Osteoblast (primary cell): ENCODE results near the gene ANO2. TPM values are rescaled to one million over a fixed set of nuclear protein-coding genes. Genes with fewer than 3 reads are reported as not detected.
A peak's percentile ranks its signal among the peaks of the same experiment; 100 is the strongest.

ENCODE experiments used
- DNase-seq: peaks from one replicate; pipeline ENCODE4 v3.0.0; 2011; ENCODE audit warnings: low spot score, mixed read lengths; ENCODE audit not compliant: insufficient read length; ENCODE audit errors: missing footprints
- H2AFZ ChIP-seq: 2 replicates; pipeline ENCODE4 v1.6.0; 2011; ENCODE audit warnings: mild to moderate bottlenecking, low read length
- H3K27ac ChIP-seq: 2 replicates; pipeline ENCODE4 v1.5.1; 2011; ENCODE audit warnings: mild to moderate bottlenecking, low read depth, low read length, moderate library complexity
- H3K27me3 ChIP-seq: 2 replicates; pipeline ENCODE4 v1.6.0; 2012; ENCODE audit warnings: mild to moderate bottlenecking, control low read depth, inconsistent platforms, low read length, moderate library complexity; ENCODE audit not compliant: insufficient read depth
- H3K36me3 ChIP-seq: 2 replicates; pipeline ENCODE4 v1.5.1; 2011; ENCODE audit warnings: mild to moderate bottlenecking, low read length, control low read depth, moderate library complexity; ENCODE audit not compliant: insufficient read depth
- H3K4me1 ChIP-seq: 2 replicates; pipeline ENCODE4 v1.5.1; 2011; ENCODE audit warnings: mild to moderate bottlenecking, low read length, control low read depth, moderate library complexity; ENCODE audit not compliant: insufficient read depth
- H3K4me2 ChIP-seq: 2 replicates; pipeline ENCODE4 v1.6.0; 2011; ENCODE audit warnings: mild to moderate bottlenecking, low read length; ENCODE audit not compliant: insufficient read depth
- H3K4me3 ChIP-seq: fragments of 200-600 bp; sonication (generic); 3 replicates; pipeline ENCODE4 v1.5.1; 2012; ENCODE audit warnings: mild to moderate bottlenecking, low read length, inconsistent platforms; ENCODE audit not compliant: insufficient read depth
- H3K79me2 ChIP-seq: 2 replicates; pipeline ENCODE4 v1.6.0; 2012; ENCODE audit warnings: mild to moderate bottlenecking, low read length, control low read depth, inconsistent platforms; ENCODE audit not compliant: insufficient read depth
- H3K9me3 ChIP-seq: 2 replicates; pipeline ENCODE4 v1.5.1; 2011; ENCODE audit warnings: low read depth, low read length, control low read depth
- H4K20me1 ChIP-seq: 2 replicates; pipeline ENCODE4 v1.6.0; 2012; ENCODE audit warnings: mild to moderate bottlenecking, low read length, control low read depth; ENCODE audit not compliant: insufficient read depth
- CTCF ChIP-seq: IDR thresholded peaks from 2 replicates; pipeline ENCODE4 v1.5.1; 2011; ENCODE audit warnings: mild to moderate bottlenecking, low read depth, low read length, moderate library complexity; ENCODE audit errors: extremely low read depth
- total RNA-seq: library from RNA; depleted of rRNA; stranded (reverse); fragments of >200 nt; gene quantifications from 2 replicates; pipeline ENCODE4 v1.2.3, GENCODE V29; 2012

The ANO2 gene
- total RNA-seq, 1 donor = under 0.01 TPM

- H3K27ac ChIP-seq = no peak overlapping the region
- H4K20me1 ChIP-seq = no peaks in the 10 kb centered on the region
- no peak overlapping the region for H3K4me2 ChIP-seq
- no peak overlapping the region for H3K4me3 ChIP-seq
- H3K79me2 ChIP-seq = no peaks in the 10 kb centered on the region
- no peak for TF ChIP-seq CTCF
- DNase-seq = no peak
- no peaks in the 10 kb centered on the region for H3K9me3 ChIP-seq
- H3K27me3 ChIP-seq = peaks cover 32% of the 10 kb centered on the region
- no peaks in the 10 kb centered on the region for H3K4me1 ChIP-seq
- H2AFZ ChIP-seq = no peak overlapping the region
- H3K36me3 ChIP-seq = no peaks in the 10 kb centered on the region
Observed at GRCh38 chr12:5967645-5968415, 22.8 kb upstream of the ANO2 start.

GRCh38 chr12:5966486-5967095, 21.5 kb upstream of the ANO2 start:
- no peak overlapping the region for H3K27ac ChIP-seq
- H3K4me3 ChIP-seq = no peak overlapping the region
- no peak overlapping the region for H3K4me2 ChIP-seq
- DNase-seq = no peak
- no peaks in the 10 kb centered on the region for H3K79me2 ChIP-seq
- no peak for TF ChIP-seq CTCF
- H2AFZ ChIP-seq = no peak overlapping the region
- H3K27me3 ChIP-seq = peaks cover 26% of the 10 kb centered on the region
- H3K9me3 ChIP-seq = no peaks in the 10 kb centered on the region
- H3K36me3 ChIP-seq = no peaks in the 10 kb centered on the region
- no peaks in the 10 kb centered on the region for H3K4me1 ChIP-seq
- no peaks in the 10 kb centered on the region for H4K20me1 ChIP-seq

GRCh38 chr12:5965950-5966383, 20.9 kb upstream of the ANO2 start:
- TF ChIP-seq CTCF = peak; percentile 86
- H3K4me1 ChIP-seq = no peaks in the 10 kb centered on the region
- no peak overlapping the region for H3K27ac ChIP-seq
- H2AFZ ChIP-seq = peak overlapping the region; percentile 72
- no peak overlapping the region for H3K4me3 ChIP-seq
- peaks cover 20% of the 10 kb centered on the region for H3K27me3 ChIP-seq
- no peak overlapping the region for H3K4me2 ChIP-seq
- H4K20me1 ChIP-seq = no peaks in the 10 kb centered on the region
- no peaks in the 10 kb centered on the region for H3K9me3 ChIP-seq
- peak; percentile 93 for DNase-seq
- H3K79me2 ChIP-seq = no peaks in the 10 kb centered on the region
- no peaks in the 10 kb centered on the region for H3K36me3 ChIP-seq
